Neural progenitor cell (in vitro differentiated cells): ENCODE results near the gene ZFPL1.

ENCODE experiments used
- EZH2 ChIP-seq: fragments of 200-600 bp; sonication (generic); IDR thresholded peaks from 2 replicates; pipeline ENCODE4 v1.6.1; 2017; ENCODE audit warnings: antibody characterized with exemption, mild to moderate bottlenecking, moderate library complexity
- EZH2phosphoT487 ChIP-seq: fragments of 200-600 bp; sonication (generic); IDR thresholded peaks from 2 replicates; pipeline ENCODE4 v1.6.1; 2017; ENCODE audit warnings: antibody characterized with exemption
- TF ChIP-seq, protein P1 (sequence below): fragments of 200-600 bp; sonication (generic); IDR thresholded peaks from 2 replicates; pipeline ENCODE4 v1.5.1; 2017; ENCODE audit warnings: antibody characterized with exemption, mild to moderate bottlenecking

DNA sequence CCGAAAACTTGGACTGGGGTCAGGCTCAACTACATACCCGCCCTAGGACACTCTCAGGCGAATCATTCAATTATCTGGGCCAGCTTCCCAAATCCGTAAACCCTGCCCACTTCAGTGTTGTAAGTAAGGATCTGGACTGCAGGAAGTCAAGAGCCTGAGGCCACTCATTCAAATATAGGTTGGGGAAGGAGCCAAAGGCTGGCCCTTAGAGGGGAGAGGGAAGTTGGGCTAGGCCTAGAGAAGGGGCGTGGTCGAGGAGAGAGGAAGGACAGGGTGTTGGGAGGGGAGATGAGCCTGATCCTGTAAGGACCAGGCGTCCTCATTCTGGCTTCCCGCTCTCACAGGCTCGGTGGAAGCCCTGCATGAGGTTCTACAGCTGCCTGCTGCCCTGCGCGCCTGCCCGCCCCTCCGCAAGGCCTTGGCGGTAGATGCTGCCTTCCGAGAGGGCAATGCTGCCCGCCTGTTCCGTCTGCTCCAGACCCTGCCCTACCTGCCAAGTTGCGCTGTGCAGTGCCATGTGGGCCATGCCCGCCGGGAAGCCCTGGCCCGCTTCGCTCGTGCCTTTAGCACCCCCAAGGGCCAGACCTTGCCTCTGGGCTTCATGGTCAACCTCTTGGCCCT, 40.0 kb upstream of the ZFPL1 start:
- TF ChIP-seq, protein P1, sequence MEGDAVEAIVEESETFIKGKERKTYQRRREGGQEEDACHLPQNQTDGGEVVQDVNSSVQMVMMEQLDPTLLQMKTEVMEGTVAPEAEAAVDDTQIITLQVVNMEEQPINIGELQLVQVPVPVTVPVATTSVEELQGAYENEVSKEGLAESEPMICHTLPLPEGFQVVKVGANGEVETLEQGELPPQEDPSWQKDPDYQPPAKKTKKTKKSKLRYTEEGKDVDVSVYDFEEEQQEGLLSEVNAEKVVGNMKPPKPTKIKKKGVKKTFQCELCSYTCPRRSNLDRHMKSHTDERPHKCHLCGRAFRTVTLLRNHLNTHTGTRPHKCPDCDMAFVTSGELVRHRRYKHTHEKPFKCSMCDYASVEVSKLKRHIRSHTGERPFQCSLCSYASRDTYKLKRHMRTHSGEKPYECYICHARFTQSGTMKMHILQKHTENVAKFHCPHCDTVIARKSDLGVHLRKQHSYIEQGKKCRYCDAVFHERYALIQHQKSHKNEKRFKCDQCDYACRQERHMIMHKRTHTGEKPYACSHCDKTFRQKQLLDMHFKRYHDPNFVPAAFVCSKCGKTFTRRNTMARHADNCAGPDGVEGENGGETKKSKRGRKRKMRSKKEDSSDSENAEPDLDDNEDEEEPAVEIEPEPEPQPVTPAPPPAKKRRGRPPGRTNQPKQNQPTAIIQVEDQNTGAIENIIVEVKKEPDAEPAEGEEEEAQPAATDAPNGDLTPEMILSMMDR, result no peak
- TF ChIP-seq EZH2, result no peak
- TF ChIP-seq EZH2phosphoT487, result no peak
